GM19035 (cell line): ENCODE data around the gene ZP3.
"Not testable (repeated sequence)": the region's sequence is repeated elsewhere in the genome, so short reads cannot be mapped to it uniquely, and the experiment has no call there.

Experiments used
- ATAC-seq: cut with Tn5 transposase; IDR thresholded peaks from one replicate; pipeline ENCODE4 v1.9.1; 2021; ENCODE audit not compliant: unreplicated experiment

ZP3 gene

DNA sequence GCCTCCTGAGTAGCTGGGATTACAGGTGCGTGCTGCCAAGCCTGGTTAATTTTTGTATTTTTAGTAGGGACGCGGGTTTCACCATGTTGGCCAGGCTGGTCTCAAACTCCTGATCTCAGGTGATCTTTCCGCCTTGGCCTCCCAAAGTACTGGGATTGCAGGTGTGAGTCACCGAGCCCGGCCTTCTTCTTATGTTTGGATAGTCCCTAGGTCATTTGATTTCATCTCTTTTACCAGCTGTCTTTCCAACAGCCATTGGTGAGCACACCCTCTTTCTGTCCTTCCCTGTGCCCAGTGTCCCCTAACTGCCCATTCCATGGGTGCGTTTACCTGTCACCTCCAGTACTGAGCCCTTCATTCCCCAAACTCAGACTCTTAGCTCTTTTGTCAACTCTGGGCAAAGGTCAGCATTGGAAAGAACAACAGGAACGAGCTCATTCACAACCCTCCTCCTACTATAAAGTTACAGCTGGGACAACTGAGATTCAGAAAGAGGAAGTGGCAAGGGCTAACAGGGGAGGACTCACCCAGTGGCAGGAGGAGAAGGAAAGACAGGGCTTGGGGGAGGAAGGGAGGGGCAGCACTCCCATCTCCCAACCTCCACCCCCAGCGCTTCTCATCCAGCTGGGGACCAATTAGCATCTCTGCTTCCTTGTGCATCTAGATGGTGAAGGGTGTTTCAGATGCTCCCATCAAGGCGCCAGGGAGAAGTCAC is 20.8 kb upstream of the ZP3 start:
- no peak for ATAC-seq

DNA sequence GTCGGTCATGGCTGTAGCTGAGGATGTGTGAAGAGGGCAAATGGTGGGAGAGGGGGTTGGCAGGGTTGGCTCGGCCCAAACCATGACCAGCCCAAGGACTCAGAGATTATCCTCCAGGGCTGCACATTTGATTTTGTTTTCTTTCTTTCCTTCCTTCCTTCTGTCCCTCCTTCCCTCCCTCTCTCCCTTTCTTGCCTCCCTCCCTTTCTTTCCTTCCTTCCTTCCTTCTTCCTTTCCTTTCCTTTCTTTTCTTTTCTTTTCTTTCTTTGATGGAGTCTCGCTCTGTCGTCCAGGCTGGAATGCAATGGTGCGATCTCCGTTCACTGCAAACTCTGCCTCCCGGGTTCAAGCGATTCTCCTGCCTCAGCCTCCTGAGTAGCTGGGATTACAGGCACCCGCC is 19.0 kb upstream of the ZP3 start:
- no peak for ATAC-seq

DNA sequence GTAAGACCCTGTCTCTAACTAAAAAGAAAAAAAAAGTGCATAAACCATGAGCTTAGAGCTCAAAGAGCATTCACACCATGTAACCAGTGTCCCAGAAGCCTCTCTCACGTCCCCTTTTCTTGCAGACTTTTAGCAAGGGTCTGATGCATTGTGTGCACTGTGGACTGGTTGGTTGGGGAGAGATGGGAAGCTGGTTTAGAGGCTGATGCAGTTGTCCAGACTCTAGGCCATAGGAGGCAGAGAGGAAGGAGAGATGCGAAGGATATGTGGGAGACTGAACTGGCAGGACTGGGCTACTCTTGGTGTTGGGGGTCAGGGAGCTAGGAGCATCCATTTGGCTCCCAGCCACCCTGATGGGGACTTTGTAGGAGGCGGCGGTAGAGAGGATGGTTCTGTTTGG is 17.0 kb upstream of the ZP3 start:
- no peak for ATAC-seq

DNA sequence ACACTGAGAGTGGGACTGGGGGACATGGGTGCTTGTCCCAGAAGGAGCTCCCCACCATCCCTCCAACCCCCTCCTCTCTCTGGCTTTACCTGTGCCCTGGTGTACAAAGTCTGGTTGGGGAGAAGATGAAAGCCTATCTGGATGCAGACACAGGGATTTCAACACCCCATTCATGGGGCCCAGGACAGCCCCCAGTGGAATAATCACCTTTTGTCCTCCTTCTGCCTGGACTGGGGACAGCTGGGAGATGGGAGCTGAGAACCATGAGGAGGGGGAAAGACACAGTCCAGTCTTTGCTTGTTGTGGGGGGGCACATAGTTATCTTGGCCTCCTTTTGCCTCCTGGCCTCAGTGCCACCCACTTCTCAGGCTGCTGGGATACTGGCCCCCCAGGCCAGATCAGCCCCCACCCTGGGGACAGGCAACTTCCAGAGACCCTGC is 16.6 kb upstream of the ZP3 start:
- ATAC-seq, result no peak

- no peak for ATAC-seq
Observed at GRCh38 chr7:76409537-76409936, 15.2 kb upstream of the ZP3 start, which contains the start of gene SSC4D. Gene SSC4D (minus strand): TSS chr7:76409697. CDS start chr7:76404439, 5,258 bp downstream.

DNA sequence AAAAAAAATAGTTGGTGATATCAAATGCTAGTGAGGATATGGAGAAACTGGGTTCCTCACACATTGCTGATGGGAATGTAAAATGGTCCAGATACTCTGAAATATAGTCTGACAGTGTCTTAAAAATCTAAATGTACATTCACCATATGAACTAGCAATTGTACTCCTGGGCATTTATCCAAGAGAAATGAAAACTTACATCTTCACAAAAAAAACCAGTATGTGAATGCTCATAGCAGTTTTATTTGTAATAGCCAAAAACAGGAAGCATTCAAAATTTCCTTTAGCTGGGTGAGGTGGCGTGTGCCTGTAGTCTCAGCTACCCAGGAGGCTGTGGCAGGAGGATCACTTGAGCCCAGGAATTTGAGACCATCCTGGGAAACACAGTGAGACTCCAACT is 13.1 kb upstream of the ZP3 start:
- ATAC-seq, result no peak

GRCh38 chr7:76412249-76412648 is 12.5 kb upstream of the ZP3 start:
- no peak for ATAC-seq

DNA sequence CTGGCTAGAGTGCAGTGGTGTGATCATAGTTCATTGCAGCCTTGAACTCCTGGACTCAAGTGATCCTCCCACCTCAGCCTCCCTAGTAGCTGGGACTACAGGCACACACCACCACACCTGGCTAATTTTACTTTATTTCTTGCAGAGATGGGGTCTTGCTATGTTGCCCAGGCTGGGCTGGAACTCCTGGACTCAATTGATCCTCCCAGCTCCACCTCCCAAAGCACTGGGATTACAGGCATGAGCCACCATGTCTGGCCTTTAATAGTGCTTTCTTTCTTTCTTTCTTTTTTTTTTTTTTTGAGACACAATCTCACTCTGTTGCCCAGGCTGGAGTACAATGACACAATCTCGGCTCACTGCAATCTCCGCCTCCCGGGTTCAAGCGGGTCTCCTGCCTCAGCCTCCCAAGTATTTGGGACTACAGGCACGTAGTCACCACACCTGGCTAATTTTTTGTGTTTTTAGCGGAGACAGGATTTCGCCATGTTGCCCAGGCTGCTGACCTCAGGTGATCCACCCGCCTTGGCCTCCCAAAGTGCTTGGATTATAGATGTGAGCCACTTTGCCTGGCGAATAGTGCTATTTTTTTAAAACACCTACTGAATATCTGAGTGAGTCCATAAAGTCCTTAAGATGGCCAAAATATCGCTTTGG is 7.0 kb upstream of the ZP3 start:
- not testable (repeated sequence) for ATAC-seq

DNA sequence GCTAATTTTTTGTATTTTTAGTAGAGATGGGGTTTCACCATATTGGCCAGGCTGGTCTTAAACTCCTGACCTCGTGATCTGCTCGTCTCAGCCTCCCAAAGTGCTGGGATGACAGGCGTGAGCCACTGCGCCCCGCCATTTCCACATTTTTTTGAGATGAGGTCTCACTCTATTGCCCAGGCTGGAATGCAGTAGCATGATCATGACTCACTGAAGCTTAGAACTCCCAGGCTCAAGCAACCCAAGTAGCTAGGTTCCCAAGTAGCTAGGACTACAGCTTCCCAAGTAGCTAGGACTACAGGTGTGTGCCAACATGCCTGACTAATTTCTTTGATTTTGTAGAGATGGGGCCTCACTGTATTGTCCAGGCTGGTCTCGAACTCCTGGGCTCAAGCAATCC is 3.7 kb upstream of the ZP3 start:
- ATAC-seq, result not testable (repeated sequence)

GRCh38 chr7:76423666-76424412 is 911 bp upstream of the ZP3 start:
- no peak for ATAC-seq

- ATAC-seq, result no peak
Observed at GRCh38 chr7:76425156-76425555, 406 bp downstream of the ZP3 start.

GRCh38 chr7:76425558-76425957 is 808 bp downstream of the ZP3 start:
- not testable (repeated sequence) for ATAC-seq

- no peak for ATAC-seq
Observed at GRCh38 chr7:76426246-76426645, 1.5 kb downstream of the ZP3 start.

DNA sequence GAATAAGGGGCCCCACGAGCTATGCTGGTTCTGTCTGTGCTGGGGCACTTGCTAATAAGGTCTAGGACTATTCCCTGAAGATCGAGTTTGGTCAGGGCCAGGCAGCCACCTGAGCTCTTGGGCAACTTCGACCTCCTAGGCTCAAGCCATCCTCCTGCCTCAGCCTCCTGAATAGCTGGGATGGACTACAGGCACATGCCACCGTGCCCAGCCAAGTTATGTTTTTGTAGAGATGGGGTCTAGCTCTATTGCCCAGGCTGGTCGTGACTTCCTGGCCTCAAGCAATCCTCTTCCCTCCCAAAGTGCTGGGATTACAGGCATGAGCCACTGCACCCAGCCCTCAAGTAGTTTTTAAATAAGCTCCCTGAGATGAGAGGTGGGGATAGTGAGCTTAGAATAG is 2.9 kb downstream of the ZP3 start:
- ATAC-seq, result no peak

DNA sequence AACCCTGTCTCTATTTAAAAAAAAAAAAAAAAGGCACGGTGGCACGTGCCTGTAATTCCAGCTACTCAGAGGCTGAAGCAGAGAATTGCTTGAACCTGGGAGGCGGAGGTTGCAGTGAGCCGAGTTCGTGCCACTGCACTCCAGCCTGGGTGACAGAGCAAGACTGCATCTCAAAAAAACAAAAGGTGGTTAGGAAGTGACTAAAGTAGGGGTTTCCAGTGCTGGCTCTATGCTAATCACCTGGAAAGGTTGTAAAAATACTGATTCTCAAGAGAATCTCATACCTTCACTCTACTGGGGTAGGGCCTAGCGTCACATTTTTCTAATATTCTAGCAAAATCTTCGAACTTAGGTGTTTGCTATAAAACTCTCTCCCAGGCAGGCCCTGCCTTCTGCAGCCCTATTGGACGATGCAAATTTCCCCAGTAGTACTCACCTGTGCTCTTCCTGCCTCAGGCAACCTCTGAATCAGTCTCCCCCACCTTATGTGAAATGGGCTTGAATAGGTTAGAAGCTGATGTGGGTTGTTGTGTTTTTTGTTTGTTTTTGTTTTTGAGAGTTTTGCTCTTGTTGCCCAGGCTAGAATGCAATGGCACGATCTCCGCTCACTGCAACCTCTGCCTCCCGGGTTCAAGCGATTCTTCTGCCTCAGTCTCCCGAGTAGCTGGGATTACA is 3.5 kb downstream of the ZP3 start:
- ATAC-seq, result no peak

- ATAC-seq, result no peak
Observed at GRCh38 chr7:76428868-76429805, 4.4 kb downstream of the ZP3 start.

GRCh38 chr7:76430211-76430610 is 5.5 kb downstream of the ZP3 start:
- no peak for ATAC-seq

DNA sequence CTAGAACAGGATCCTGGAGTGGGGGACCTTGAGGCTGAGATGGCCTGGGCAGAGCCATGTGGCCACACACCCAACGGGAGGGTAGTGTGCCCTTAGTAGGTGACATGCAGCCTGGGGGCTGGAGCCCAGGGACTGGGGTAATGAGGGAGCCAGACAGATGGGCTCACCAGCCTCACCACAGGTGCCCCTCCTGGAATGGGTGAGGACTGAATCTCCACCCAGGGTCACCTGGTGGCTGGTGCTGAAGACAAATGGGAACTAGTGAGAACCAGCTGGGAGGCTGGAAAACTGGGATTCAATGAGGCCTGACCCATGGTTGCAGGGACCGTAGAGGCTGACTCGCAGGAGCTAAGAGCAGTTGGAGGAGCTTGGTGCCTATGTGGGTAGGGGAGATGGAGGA is 6.1 kb downstream of the ZP3 start:
- ATAC-seq, result no peak

DNA sequence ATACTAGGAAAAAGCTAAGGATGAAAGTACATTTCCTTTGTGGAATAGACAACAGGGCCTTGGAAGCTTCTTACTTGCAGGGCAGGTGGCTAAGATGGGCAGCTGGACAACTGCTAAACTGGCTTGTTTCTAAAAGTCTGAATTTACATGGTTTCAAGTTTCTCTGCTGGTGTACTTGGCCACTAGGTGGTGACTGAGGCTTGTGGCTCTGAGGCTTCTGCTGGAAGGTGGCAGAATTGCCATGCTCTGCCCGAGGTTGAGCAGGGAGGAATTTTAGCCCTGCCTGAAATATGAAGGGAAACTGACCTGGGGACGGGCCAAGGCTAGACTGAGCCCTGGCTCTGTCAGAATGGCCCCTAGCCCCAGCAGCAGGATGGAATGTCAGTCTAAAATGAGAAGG is 13.1 kb downstream of the ZP3 start:
- peak; percentile 66 for ATAC-seq
